NOMO-1 (cell line): ENCODE results near the gene AMN1.
"Not testable (repeated sequence)": the region's sequence is repeated elsewhere in the genome, so short reads cannot be mapped to it uniquely, and the experiment has no call there.

Experiments
- DNase-seq, 2 experiments: peaks; one replicate each; lab custom pipeline; 2025; ENCODE audit not compliant: unreplicated experiment in 2 of 2; lab: John Stamatoyannopoulos, UW

Gene AMN1

DNA sequence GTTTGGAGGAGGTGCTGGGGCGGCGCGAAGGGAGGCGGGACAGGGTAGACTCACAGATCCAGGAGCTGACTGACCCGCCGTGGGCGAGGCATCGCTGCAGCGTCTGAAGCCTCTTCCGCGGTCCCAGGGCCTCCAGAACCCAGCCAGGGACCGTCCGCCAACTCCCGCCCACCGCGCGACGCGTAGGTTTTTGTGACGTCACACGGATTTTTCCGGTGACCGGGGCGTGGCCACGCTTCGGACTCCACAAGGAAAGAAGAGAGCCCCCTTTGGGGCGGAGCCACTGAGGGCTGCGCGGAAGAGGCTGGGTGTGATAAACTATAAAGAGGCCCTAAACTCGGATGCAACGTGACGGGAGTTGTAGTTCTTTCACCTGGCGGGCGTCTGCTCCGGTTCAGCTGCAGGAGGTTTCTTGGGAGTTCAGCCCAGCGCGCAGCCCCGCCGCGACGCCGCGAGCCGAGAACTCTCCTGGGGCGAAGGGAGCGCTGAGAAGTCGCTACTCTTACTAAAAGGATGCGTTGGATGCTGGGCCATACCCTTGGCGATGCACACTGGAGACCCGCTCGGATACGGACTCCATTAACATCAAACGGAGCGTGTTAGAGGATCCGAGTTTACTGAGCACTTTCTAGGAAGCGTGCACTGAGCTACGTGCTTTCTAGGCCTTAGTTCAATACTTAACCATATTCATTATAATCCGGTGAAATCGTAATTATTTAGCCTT lies at the start of gene AMN1:
Gene AMN1 (minus strand): TSS at position 105 of the 724 bp plus-strand sequence. CDS start 13 bp downstream, at position 92.
- DNase-seq, result peak; percentile 98 to 100

DNA sequence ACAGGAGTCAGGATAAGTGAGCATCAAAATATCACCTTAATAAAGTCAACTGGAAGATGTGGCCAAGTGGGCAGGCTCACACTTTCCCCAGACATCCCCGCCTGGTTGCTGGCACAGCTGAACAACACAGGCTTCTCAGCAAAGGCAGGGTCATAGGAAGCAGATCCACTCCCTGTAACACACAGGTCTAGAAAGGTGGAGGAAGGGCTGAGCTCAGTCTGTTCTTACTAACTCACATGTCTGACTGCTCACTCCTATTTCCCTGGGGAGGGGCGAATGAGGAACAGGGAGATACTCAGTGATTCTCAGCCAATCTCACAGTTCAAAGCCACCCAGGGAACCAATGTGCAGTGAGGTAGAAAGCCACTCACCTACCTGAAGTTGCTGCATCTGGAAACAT lies 45.0 kb upstream of the AMN1 start:
- DNase-seq, result peak in 1 of 2 experiments; percentile 15

DNA sequence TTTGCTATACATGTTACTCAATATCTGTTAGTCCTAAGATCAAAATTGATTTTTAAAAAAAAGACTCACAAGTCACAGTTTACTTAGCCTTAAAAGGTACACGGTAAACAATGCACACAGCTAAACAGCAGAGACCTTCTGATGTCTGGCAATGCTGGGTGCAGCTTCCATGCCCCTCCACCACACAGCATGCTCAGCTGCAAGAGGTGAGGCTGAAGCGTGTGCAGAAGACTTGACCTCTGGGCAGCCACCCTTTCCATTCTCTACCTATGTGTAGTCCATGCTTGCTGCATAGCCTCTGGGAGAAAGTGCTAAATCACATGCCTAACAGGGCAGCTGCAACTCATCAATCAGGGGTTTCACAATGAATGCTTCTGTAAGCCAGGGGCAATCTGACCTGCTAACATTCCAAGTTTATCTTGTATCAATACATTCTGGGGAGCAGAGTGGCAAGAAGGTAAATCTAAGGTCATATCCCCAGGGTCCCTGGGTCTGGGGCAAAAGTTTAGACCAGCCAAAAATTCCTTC lies 44.5 kb upstream of the AMN1 start:
- no peak for DNase-seq

DNA sequence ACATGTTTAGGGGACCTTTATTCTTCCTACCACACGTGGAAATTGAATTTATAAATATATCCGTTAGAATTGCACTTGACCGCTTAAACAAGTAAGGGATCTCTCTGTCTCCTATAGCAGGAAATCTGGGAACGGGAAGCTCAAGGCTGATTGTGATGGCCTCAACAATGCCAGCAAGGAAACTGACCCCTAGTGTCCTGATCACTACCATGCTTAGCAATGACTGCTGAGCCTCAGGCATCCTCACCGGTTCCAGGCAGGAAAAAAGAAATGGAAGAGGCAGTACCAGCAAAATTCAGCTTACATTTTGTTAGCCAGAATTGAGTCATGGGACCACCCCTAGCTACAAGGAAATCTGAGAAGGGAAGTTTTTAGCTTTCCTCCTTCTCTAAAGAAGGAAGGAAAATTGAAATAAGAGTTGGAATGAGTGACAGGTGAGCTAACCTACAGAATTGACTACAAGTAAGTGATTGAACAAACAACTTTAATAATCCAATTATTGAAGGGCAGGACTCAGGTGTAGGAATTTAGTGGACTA lies 43.9 kb upstream of the AMN1 start:
- no peak for DNase-seq

DNA sequence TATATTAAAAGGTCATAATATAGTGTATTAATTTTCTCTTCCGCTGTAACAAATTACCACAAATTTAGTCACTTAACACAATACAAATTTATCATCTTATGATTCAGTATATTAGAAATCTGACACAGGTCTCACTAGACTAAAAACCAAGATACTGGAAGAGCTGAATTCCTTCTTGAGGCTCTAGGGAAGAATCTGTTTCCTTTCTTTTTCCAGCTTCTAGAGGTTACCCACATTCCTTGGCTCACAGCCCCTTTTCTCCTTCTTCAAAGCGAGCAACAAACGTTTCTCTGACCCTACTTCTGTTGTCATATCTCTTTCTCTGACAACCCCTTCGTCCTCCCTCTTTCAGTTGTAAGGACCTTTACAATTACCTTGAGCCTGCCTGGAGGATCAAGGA lies 43.4 kb upstream of the AMN1 start:
- no peak for DNase-seq

DNA sequence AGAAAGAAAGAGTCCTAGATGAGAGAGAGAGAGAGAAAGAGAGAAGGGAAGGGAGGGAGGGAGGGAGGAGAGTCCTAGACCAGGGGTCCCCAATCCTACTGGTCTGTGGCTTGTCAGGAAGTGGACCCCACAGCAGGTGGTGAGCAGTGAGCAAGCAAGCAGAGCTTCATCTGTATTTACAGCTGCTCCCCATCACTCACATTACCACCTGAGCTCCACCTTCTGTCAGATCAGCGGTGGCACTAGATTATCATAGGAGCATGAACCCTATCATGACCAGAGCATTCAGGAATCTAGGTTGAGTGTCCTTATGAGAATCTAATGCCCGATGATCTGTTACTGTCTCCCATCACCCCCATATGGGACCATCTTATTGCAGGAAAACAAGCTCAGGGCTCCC lies 39.2 kb upstream of the AMN1 start:
- DNase-seq, result no peak

DNA sequence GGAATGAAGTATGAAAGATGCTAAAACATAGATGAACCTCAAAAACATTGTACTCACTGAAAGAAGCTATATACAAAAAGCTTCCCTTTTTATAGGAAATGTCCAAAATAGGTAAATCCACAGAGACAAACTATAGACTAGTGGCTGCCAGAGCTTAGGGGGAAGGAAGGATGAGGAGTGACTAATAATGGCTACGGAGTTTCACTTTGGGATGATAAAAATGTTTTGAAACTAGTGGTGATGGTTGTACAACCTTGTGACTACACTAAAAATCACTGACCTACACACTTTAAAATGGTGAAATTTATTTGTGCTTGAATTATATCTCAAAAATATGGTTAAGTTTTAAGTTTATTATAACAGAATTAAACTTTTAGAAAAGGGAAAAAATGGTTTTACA lies 37.1 kb upstream of the AMN1 start:
- DNase-seq, result peak in 1 of 2 experiments; percentile 7

DNA sequence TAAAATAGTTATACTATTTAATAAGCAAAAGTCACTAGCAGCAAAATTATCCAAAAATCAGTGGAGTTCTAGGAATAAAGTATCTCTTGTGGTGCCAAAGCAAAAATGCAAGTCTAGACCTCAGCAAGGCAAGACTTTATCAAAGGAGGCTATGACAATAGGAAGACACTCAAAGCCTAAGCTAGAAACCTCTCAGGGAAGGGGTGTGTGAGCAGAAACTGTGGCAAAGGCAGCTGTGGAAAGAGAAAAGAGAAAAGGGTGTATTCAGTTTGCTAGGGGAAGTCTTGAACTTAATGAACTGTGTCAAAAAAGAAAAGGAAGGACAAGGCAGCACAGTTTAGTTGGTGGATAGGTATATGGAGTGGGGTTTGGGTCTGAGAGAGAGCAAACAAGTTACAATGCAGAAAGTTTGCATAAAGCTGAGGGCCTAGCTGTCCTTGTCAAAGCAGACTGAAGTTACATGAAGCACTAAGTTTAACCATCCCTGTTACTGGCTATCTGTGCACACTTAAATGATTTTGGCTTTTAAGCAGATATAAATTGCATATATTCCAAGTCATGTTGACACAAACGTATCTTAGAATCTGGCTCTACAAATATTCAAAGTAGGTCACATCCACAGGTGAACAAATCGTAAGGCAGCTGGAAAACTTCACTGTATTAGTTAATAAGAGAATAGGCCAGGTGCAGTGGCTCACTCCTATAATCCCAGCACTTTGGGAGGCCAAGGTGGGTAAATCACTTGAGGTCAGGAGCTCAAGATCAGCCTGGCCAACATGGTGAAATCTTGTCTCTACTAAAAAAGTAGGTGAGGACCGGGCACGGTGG lies 31.0 kb upstream of the AMN1 start:
- no peak for DNase-seq

DNA sequence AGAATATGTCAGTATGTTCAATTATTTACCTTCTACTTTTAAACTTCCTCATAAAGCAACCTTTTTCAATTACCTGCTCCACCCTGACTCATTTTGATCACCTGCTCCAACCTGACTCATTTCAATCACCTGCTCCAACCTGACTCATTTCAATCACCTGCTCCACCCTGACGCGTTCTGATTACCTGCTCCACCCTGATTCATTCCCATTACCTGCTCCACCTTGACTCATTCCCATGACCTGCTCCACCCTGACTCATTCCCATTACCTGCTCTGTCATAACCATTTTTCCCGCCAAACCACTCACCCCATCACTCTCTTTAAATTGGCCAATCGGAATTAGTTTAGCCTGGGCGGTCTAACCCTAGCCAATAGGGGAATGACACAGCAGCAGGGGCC lies 29.5 kb upstream of the AMN1 start:
- not testable (repeated sequence) for DNase-seq

DNA sequence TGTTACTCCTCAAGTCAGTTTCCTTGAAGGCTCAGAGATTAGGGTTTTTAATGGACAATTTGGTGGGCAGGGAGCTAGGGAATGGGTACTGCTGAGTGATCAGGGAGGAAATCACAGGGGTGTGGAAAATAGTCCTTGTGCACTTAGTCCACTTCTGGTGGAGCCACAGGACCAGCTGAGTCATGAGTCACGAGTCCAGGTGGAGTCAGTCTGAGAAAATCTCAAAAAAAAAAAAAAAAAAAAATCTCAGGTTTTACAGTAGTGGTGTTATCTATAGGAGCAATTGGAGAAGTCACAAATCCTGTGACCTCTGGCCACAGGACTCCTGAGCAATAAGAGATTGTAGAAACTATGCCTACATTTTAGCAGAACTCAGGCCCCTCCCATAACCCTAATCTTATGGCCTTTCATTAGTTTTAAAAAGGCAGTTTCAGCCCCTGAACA lies 28.2 kb upstream of the AMN1 start:
- DNase-seq, result no peak

DNA sequence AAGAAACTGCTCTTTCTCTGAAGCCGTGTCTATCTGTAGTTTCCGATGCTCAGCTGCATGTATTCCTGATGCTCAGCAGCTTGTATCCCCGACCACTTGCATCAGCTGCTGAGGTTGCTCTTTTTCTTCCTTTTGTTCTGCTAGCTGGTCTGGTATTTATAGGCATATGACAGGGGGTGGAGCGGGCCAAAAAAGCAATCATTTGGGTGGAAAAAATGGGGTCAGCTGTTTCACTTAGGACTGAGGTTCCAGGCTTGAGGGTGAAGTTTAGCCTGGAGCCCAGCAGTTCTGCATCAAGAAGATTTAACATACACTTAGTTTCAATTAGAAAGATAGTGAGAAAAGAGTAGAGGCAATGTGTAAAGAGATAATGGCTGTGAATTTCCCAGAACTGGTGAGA lies 23.6 kb upstream of the AMN1 start:
- DNase-seq, result no peak

DNA sequence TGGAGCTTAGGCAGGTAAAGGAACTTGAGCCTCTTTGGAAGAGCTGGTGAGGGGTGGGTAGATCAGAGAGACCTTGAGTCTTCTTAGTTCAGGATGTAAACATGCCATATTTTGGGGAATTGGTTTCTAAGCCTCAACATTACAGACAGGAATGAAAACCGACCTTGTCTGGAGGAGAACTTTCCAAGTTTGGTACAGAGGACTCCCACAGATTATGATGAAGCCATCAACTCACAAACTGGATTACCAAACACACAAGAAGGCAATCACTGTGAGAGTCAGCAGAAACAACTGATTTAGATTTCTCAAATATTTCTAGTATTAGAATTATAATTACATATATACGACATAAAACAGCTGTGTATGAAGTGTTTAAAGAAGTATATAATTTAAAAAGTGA lies 22.3 kb upstream of the AMN1 start:
- DNase-seq, result no peak

DNA sequence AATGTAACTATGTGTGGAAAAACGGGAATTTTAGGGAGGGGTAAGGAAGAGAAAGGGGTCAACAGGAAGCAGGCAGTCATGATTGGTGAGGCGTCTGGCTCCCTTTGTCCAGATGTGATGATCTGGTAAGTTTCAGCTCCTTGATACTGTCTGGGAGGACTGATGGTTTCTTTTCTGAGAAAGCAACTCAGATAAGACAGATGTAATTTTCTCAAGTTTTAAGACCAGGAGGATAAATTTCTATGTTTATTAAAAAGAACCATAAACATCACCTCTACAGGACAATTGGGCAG lies 21.9 kb upstream of the AMN1 start:
- no peak for DNase-seq

DNA sequence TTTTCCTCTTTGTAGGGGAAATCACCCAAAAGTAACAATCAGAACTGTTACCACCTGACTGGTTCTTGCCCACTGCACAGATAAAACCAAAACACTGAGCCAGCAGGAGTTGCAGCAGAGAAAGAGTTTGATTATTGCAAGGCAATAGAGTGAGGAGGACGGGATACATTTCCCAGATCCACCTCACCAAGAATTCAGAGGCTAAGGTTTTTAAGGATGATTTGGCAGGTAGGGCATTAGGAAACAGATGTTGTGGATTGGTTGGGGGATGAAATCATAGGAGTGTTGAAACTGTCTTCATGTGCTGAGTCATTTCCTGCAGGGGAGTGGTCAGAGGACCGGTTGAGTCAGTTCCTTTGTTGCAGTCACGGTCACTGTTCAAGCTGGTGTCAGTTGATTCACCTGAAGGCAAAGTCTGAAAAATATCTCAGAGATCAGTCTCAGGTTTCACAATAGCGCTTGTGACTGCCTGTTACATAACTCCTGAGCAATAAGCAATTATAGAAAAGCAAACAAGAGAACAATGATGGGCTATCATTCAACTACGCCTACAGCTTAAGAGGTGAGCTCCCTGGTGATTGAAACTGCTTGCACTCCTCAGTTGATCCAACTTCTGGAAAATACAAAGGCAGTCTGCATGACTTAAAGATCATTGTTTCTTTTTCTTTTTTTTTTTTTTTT lies 20.3 kb upstream of the AMN1 start:
- DNase-seq, result peak; percentile 79 to 98

DNA sequence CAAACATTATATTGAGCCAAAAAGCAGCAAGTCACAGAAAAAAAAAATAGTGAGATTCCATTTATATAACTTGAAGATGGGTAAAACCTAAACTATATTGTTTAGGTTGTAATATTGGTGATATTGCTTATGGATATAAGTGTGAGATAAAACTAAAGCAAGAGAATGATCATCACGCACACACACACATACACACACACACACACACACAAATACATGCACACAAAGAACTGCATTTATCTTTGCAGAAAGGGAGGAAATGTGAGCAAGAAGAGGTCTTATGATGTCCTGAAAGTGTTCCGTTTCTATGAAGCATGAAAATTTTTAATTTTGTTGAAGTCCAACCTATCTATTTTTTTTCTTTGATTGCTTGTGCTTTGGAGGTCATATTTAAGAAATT lies 16.4 kb upstream of the AMN1 start:
- DNase-seq, result no peak

DNA sequence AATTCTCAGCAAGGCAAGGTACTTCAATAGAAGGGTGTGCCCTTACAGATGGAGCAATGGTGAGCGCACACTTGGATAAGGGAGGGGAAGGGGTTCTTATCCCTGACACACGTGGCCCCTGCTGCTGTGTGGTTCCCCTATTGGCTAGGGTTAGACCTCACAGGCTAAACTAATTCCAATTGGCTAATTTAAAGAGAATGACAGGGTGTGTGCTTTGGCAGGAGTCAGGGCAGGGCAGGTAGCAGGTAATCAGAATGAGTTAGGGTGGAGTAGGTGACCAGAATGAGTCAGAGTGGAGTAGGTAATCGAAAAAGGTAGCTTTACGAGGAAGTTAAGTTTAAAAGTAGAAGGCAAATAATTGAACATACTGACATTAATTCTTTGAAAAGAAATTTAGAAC lies 15.5 kb upstream of the AMN1 start:
- DNase-seq, result not testable (repeated sequence)

DNA sequence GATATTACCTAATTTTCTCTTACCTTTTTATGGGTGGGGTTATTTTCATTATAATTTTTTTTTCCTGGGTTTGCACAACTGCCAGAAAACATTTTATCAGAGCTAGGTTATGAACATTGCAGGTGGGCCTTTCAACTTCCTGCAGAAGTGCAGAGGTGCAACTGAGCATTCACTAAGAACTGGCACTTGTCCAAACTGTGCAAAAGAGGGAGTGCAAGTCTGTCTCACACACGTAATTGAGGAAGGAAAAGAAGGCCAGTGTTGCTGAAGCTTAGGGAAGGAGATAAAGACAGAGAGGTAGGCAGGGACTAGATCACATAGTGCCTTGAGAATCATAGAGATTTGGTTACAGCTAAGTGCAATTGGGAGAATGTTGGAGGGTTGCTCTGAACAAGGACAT lies 14.1 kb upstream of the AMN1 start:
- peak; percentile 24 to 55 for DNase-seq

DNA sequence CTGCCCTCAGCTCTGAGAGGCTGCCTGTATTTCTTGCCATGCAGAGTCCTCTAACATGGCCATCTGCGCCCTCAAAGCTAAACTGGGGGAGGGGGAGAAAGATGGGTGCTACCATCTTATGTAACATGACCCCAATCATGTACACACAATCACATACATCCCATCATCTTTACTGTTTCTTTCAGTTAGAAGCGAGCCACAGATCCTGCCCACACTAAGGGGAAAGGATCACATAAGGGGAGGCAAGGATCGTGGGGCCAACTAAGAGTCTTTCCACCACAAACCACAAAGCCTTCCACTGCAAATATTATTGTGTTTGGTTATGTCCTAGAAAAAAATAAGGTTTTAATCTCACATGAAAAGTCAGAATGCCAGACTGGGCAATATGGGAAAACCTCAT lies 11.8 kb upstream of the AMN1 start:
- DNase-seq, result no peak

DNA sequence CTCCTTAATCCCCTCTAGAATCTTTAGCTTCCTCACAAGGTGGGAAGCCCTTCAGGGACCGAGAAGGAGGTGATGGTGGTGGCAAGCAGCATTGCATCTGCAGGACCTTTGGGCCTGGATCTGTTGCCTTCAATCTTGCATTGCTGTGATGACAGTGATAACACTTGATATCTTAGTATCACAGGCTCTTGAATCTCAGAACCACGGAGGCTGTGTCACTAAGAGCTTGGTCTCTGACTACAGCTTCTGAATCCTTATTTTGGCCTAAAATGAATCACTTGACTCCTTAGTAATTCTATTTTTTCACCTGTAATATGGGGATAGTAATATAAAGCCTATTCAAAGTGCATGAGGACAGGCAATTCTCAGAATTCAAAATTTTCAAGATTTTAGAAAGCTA lies 8.9 kb upstream of the AMN1 start:
- no peak for DNase-seq

DNA sequence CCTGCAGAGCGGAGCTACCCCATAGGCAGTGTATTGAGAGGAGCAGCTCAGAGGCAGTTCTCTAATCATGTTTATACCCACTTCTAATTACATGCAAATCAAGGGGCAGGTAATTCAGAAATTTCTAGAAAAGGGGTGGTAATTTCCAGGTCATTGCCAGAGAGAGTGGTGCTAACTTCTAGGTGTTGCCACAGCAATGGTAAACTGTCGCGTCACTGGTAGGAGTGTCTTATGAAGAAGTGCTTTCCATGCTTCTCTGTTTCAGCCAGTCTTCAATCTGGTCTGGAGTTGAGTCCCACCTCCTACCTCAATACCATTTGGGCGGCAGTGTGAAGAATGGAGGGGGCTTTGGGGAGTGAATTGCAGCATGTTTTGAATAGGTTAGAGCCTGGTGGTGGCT lies 8.5 kb upstream of the AMN1 start:
- DNase-seq, result no peak

DNA sequence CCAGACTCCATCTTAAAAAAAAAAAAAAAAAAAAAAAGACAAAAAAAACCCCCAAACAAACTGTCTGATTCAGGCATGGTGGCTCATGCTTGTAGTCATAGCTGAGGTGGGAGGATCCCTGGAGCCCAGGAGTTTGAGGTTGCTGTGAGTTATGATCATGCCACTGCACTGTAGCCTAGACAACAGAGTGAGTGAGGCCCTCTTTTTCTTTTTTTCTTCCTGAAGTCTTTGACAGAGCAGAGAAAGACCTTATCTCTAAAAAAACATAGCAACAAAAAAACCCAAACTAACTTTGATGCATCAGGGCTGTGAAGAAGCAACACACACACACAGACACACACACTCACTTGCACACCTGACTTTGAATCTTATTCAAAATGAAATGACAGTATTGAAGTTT lies 7.7 kb upstream of the AMN1 start:
- DNase-seq, result no peak
